Right lobe of liver (tissue), 4 donors: Measurements from ENCODE around the gene TAB3.

Experiments
- POLR2A ChIP-seq: fragments of 450-650 bp; IDR thresholded peaks from one replicate; pipeline ENCODE4 v1.6.1; 2017; ENCODE audit warnings: antibody characterized with exemption, mild to moderate bottlenecking
- TF ChIP-seq, protein P1 (sequence below), 4 donors: fragments of 200-600 bp in 3 of 4; fragments of 450-650 bp in 1 of 4; IDR thresholded peaks; one replicate each; pipeline versions ENCODE4 v1.5.1 to v1.8.0; 2016 to 2022; ENCODE audit warnings: antibody characterized with exemption in 4 of 4, mild to moderate bottlenecking in 2 of 4
- donor health status: DM: no; HTN: no; CAD: no.
- donor health status: DM: no; HTN: no; CAD: no.
- donor health status: DM: no; HTN: yes; CAD: no.

- TF ChIP-seq, protein P1, sequence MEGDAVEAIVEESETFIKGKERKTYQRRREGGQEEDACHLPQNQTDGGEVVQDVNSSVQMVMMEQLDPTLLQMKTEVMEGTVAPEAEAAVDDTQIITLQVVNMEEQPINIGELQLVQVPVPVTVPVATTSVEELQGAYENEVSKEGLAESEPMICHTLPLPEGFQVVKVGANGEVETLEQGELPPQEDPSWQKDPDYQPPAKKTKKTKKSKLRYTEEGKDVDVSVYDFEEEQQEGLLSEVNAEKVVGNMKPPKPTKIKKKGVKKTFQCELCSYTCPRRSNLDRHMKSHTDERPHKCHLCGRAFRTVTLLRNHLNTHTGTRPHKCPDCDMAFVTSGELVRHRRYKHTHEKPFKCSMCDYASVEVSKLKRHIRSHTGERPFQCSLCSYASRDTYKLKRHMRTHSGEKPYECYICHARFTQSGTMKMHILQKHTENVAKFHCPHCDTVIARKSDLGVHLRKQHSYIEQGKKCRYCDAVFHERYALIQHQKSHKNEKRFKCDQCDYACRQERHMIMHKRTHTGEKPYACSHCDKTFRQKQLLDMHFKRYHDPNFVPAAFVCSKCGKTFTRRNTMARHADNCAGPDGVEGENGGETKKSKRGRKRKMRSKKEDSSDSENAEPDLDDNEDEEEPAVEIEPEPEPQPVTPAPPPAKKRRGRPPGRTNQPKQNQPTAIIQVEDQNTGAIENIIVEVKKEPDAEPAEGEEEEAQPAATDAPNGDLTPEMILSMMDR (IDR thresholded peaks at IDR 0.05), result no peak
- no peak for TF ChIP-seq POLR2A
Measured at GRCh38 chrX:30905321-30905720, 16.3 kb upstream of the TAB3 start.
